Measurements from ENCODE around the gene IPO7. TPM values are rescaled to one million over a fixed set of nuclear protein-coding genes. Genes with fewer than 3 reads are reported as not detected.

IPO7 gene
- total and polyA plus RNA-seq, 2 of the 13 experiments (the other 11 are each of a cell fraction or from before 2014, with no cell fraction given): 59.4 to 98.4 TPM

GRCh38 chr11:9461063-9461759 lies 76.8 kb downstream of the IPO7 start (continued):
- TF ChIP-seq, protein P1, sequence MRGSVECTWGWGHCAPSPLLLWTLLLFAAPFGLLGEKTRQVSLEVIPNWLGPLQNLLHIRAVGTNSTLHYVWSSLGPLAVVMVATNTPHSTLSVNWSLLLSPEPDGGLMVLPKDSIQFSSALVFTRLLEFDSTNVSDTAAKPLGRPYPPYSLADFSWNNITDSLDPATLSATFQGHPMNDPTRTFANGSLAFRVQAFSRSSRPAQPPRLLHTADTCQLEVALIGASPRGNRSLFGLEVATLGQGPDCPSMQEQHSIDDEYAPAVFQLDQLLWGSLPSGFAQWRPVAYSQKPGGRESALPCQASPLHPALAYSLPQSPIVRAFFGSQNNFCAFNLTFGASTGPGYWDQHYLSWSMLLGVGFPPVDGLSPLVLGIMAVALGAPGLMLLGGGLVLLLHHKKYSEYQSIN (CRISPR knock-in tag; IDR thresholded peaks at IDR 0.05; ENCODE audit: borderline replicate concordance): no peak
- no peak for TF ChIP-seq ZNF83 (CRISPR knock-in tag; IDR thresholded peaks at IDR 0.05; ENCODE audit: borderline replicate concordance)
- TF ChIP-seq NRL (CRISPR knock-in tag; IDR thresholded peaks at IDR 0.05; ENCODE audit: borderline replicate concordance): no peak
- no peak for TF ChIP-seq NPAS2 (CRISPR knock-in tag; IDR thresholded peaks at IDR 0.05; ENCODE audit: borderline replicate concordance)
- TF ChIP-seq HOMEZ (CRISPR knock-in tag; IDR thresholded peaks at IDR 0.05; ENCODE audit: low read depth): no peak
- TF ChIP-seq, protein P2, sequence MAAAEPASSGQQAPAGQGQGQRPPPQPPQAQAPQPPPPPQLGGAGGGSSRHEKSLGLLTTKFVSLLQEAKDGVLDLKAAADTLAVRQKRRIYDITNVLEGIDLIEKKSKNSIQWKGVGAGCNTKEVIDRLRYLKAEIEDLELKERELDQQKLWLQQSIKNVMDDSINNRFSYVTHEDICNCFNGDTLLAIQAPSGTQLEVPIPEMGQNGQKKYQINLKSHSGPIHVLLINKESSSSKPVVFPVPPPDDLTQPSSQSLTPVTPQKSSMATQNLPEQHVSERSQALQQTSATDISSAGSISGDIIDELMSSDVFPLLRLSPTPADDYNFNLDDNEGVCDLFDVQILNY (CRISPR knock-in tag; conservative IDR thresholded peaks at IDR 0.05): no peak; the same call in 1 of the 2 replicates
- TF ChIP-seq KIAA2018 (CRISPR knock-in tag; IDR thresholded peaks at IDR 0.05; ENCODE audit: borderline replicate concordance): no peak
- no peak for TF ChIP-seq SATB2 (CRISPR knock-in tag; IDR thresholded peaks at IDR 0.05)
- TF ChIP-seq ATF6 (CRISPR knock-in tag; conservative IDR thresholded peaks at IDR 0.05): no peak
- no peak for TF ChIP-seq ASH2L (IDR thresholded peaks at IDR 0.05; ENCODE audit: insufficient read length, low read depth, low read length)
- peak; percentile 39 for TF ChIP-seq SPEN (CRISPR knock-in tag; IDR thresholded peaks at IDR 0.05; ENCODE audit: low read depth)
- TF ChIP-seq ZNF274 (CRISPR knock-in tag; IDR thresholded peaks at IDR 0.05): no peak
- TF ChIP-seq ZNF577 (CRISPR knock-in tag; IDR thresholded peaks at IDR 0.05; ENCODE audit: borderline replicate concordance, low read depth): no peak
- no peak for TF ChIP-seq SMAD9 (CRISPR knock-in tag; IDR thresholded peaks at IDR 0.05)

Measured in HepG2 (cell line).